Neural cell (in vitro differentiated cells): ENCODE measurements around the gene RNF157. TPM values are rescaled to one million over a fixed set of nuclear protein-coding genes. Genes with fewer than 3 reads are reported as not detected.

Experiments
- H2AFZ ChIP-seq: fragments of 200-600, 300-800 bp; sonication (generic), shearing (Covaris generic); 2 replicates; pipeline ENCODE4 v1.6.0; 2014; ENCODE audit warnings: low read depth, mild to moderate bottlenecking, antibody characterized with exemption, low read length, moderate library complexity
- H3F3A ChIP-seq: fragments of 200-600 bp; shearing (Covaris generic); 2 replicates; pipeline ENCODE4 v1.6.1; 2016; ENCODE audit warnings: mild to moderate bottlenecking, moderate library complexity, mixed read lengths, antibody characterized with exemption, low read length; ENCODE audit not compliant: insufficient read depth, poor library complexity, severe bottlenecking
- H3K27ac ChIP-seq: fragments of 200-600, 300-800 bp; sonication (generic), shearing (Covaris generic); 2 replicates; pipeline ENCODE4 v1.5.1; 2014; ENCODE audit warnings: mild to moderate bottlenecking, low read length, moderate library complexity
- H3K27me3 ChIP-seq: fragments of 300-800, 200-600 bp; sonication (generic), shearing (Covaris generic); 2 replicates; pipeline ENCODE4 v1.6.0; 2014; ENCODE audit warnings: mild to moderate bottlenecking, low read depth, low read length, moderate library complexity; ENCODE audit not compliant: insufficient read depth
- H3K36me3 ChIP-seq: fragments of 300-800, 200-600 bp; sonication (generic), shearing (Covaris generic); 2 replicates; pipeline ENCODE4 v1.5.1; 2014; ENCODE audit warnings: mild to moderate bottlenecking, antibody characterized with exemption, low read length, moderate library complexity; ENCODE audit not compliant: insufficient read depth
- H3K4me2 ChIP-seq: fragments of 300-800, 200-600 bp; sonication (generic), shearing (Covaris generic); 2 replicates; pipeline ENCODE4 v1.6.0; 2014; ENCODE audit warnings: mild to moderate bottlenecking, low read length
- H3K4me3 ChIP-seq: fragments of 300-800, 200-600 bp; sonication (generic), shearing (Covaris generic); 2 replicates; pipeline ENCODE4 v1.5.1; 2014; ENCODE audit warnings: mild to moderate bottlenecking, low read length, moderate library complexity
- H3K79me2 ChIP-seq: fragments of 200-600 bp; shearing (Covaris generic); replicated peaks from 2 replicates; pipeline ENCODE4 v1.6.0; 2014; ENCODE audit warnings: mild to moderate bottlenecking, low read length, moderate library complexity; ENCODE audit not compliant: insufficient read depth
- H3K9ac ChIP-seq: fragments of 300-800, 200-600 bp; sonication (generic), shearing (Covaris generic); 2 replicates; pipeline ENCODE4 v1.6.1; 2016; ENCODE audit warnings: mild to moderate bottlenecking, low read length, mixed read lengths
- H3K9me2 ChIP-seq: fragments of 200-600 bp; shearing (Covaris generic); 2 replicates; pipeline ENCODE4 v1.6.1; 2016; ENCODE audit warnings: mild to moderate bottlenecking, low read length, mixed read lengths; ENCODE audit not compliant: insufficient read depth
- H3K9me3 ChIP-seq: fragments of 200-600, 300-800 bp; sonication (generic), shearing (Covaris generic); 2 replicates; pipeline ENCODE4 v1.6.1; 2016; ENCODE audit warnings: mild to moderate bottlenecking, mixed run types, low read length, moderate library complexity, mixed read lengths
- H4K20me1 ChIP-seq: fragments of 200-600 bp; shearing (Covaris generic); 2 replicates; pipeline ENCODE4 v1.6.1; 2016; ENCODE audit warnings: mild to moderate bottlenecking, mixed run types; ENCODE audit not compliant: insufficient read depth
- CTCF ChIP-seq: fragments of 450-650 bp; IDR thresholded peaks from 2 replicates; pipeline ENCODE4 v1.5.1; 2014; ENCODE audit warnings: antibody characterized with exemption, mild to moderate bottlenecking, moderate library complexity; ENCODE audit not compliant: poor library complexity, severe bottlenecking
- EP300 ChIP-seq: fragments of 450-650 bp; conservative IDR thresholded peaks from 2 replicates; pipeline ENCODE4 v1.6.1; 2014; ENCODE audit warnings: antibody characterized with exemption, mild to moderate bottlenecking, moderate library complexity; ENCODE audit not compliant: poor library complexity, severe bottlenecking
- EZH2 ChIP-seq: fragments of 200-600, 300-800 bp; shearing (Covaris generic), sonication (generic); IDR thresholded peaks from 2 replicates; pipeline ENCODE4 v1.6.1; 2014; ENCODE audit warnings: antibody characterized with exemption, low read length, borderline replicate concordance, mild to moderate bottlenecking; ENCODE audit not compliant: insufficient read depth, poor library complexity, severe bottlenecking
- MXI1 ChIP-seq: fragments of 450-650 bp; conservative IDR thresholded peaks from 2 replicates; pipeline ENCODE4 v1.6.1; 2014; ENCODE audit warnings: antibody characterized with exemption, mild to moderate bottlenecking; ENCODE audit not compliant: poor library complexity, severe bottlenecking
- POLR2AphosphoS5 ChIP-seq: IDR thresholded peaks from 2 replicates; pipeline ENCODE4 v1.6.1; 2012
- RAD21 ChIP-seq: fragments of 450-650 bp; conservative IDR thresholded peaks from 2 replicates; pipeline ENCODE4 v1.6.1; 2014; ENCODE audit warnings: antibody characterized with exemption, mild to moderate bottlenecking, moderate library complexity
- REST ChIP-seq: IDR thresholded peaks from 2 replicates; pipeline ENCODE4 v1.6.1; 2012; ENCODE audit warnings: borderline replicate concordance
- SMC3 ChIP-seq: fragments of 450-650 bp; conservative IDR thresholded peaks from 2 replicates; pipeline ENCODE4 v1.6.1; 2014; ENCODE audit warnings: antibody characterized with exemption, mild to moderate bottlenecking, moderate library complexity; ENCODE audit not compliant: poor library complexity
- TAF1 ChIP-seq: IDR thresholded peaks from 2 replicates; pipeline ENCODE4 v1.6.1; 2012; ENCODE audit warnings: low read depth
- polyA plus RNA-seq: library from polyadenylated mRNA; depleted of rRNA; stranded (reverse); fragments of >200 nt; gene quantifications from 2 replicates; pipeline ENCODE4 v1.2.3, GENCODE V29; 2014

Gene RNF157
- polyA plus RNA-seq, 1 donor from 2014 or later: 15.9 TPM

DNA sequence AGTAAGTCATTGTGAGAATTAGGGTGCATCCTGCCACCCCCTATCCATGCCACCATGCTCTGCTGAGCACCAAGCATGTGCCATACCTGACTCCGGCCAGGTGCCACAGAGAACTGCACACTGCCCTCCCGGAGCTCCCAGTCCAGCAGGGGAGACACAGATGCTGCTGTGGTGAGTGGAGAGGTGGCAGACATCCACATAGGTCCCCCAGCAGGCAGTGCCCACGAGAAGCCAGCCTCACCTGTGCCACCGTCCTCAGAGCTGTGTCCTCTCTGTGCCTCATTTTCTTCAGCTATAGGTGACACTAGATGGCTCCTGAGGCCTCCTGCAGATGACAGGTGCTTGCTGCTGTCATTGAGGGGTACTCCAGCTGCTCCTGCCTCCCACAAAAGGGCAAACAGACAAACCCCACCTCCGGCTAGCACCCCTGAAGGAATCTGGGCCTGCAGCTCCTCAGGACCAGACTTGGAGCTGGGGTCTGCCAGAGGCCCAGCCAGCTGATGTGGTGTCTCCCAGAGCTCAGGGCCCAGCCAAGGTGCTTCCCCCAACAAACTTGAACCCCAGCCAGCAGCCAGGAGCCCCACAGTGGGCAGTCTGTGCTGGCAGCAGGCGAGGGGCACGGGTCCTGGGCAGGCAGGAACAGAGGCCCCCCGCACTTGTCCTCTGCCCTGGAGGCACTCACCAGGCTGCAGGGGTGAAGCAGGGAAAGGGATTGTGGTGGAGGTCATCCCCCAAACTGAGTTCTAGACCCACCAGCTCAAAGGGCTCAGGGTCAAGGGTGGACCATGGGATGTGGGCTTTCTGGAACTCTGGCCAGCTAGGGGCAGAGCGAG lies 116.3 kb downstream of the RNF157 start:
- Histone ChIP-seq H2AFZ (no peak overlapping the region), H3K9ac (no peak overlapping the region), H3K4me3 (no peak overlapping the region), H3K36me3 (no peaks in the 10 kb centered on the region), H3K9me2 (no peaks in the 10 kb centered on the region), H4K20me1 (no peaks in the 10 kb centered on the region), H3K79me2 (no peaks in the 10 kb centered on the region), H3K27me3 (no peaks in the 10 kb centered on the region), H3F3A (no peaks in the 10 kb centered on the region), H3K9me3 (no peaks in the 10 kb centered on the region), H3K4me2 (no peak overlapping the region), H3K27ac (no peak overlapping the region)
- no peak for TF ChIP-seq REST
- TF ChIP-seq MXI1: no peak
- no peak for TF ChIP-seq EZH2
- no peak for TF ChIP-seq CTCF
- TF ChIP-seq EP300: no peak
- no peak for TF ChIP-seq SMC3
- TF ChIP-seq TAF1: no peak
- TF ChIP-seq POLR2AphosphoS5: no peak
- no peak for TF ChIP-seq RAD21

DNA sequence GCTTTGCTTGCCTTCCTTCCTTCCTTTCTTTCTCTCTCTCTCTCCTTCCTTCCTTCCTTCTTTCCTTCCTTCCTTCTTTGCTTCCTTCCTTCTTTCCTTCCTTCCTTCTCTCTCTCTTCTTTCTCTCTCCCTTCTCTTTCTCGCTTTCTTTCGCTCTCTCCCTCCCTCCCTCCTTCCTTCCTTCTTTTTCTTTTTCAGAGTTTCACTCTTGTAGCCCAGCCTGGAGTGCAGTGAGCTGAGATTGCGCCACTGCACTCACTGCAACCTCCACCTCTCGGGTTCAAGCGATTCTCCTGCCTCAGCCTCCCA lies 117.1 kb downstream of the RNF157 start:
- no peaks in the 10 kb centered on the region for H3K9me2 ChIP-seq
- no peak for TF ChIP-seq EP300
- TF ChIP-seq TAF1: no peak
- no peak for TF ChIP-seq SMC3
- no peak overlapping the region for H3K9ac ChIP-seq
- H2AFZ ChIP-seq: no peak overlapping the region
- no peak overlapping the region for H3K27ac ChIP-seq
- H3K27me3 ChIP-seq: no peaks in the 10 kb centered on the region
- no peaks in the 10 kb centered on the region for H3K36me3 ChIP-seq
- no peaks in the 10 kb centered on the region for H3K79me2 ChIP-seq
- no peak overlapping the region for H3K4me2 ChIP-seq
- no peaks in the 10 kb centered on the region for H3K9me3 ChIP-seq
- H3F3A ChIP-seq: no peaks in the 10 kb centered on the region
- no peaks in the 10 kb centered on the region for H4K20me1 ChIP-seq
- no peak overlapping the region for H3K4me3 ChIP-seq
